GM19395 (cell line): ENCODE results near the gene CCNJL.

Experiments
- ATAC-seq: cut with Tn5 transposase; IDR thresholded peaks from one replicate; pipeline ENCODE4 v1.9.1; 2021; ENCODE audit warnings: mild to moderate bottlenecking, moderate library complexity; ENCODE audit not compliant: unreplicated experiment

The CCNJL gene

GRCh38 chr5:160293386-160293785, 19.0 kb downstream of the CCNJL start:
- no peak for ATAC-seq

GRCh38 chr5:160291467-160291866, 20.9 kb downstream of the CCNJL start:
- no peak for ATAC-seq

GRCh38 chr5:160290751-160291150, 21.6 kb downstream of the CCNJL start:
- ATAC-seq: no peak

GRCh38 chr5:160289721-160290120, 22.6 kb downstream of the CCNJL start:
- ATAC-seq: no peak

GRCh38 chr5:160289356-160289651, 23.1 kb downstream of the CCNJL start:
- no peak for ATAC-seq

- no peak for ATAC-seq
These were observed 24.8 kb downstream of the CCNJL start for GRCh38 chr5:160287378-160288051.

GRCh38 chr5:160286947-160287346, 25.4 kb downstream of the CCNJL start:
- ATAC-seq: no peak

- ATAC-seq: no peak
These were observed 27.0 kb downstream of the CCNJL start for GRCh38 chr5:160285316-160285715.

GRCh38 chr5:160284291-160284873, 28.0 kb downstream of the CCNJL start:
- no peak for ATAC-seq

- ATAC-seq: no peak
These were observed 31.1 kb downstream of the CCNJL start for GRCh38 chr5:160281275-160281674.

- no peak for ATAC-seq
These were observed 31.8 kb downstream of the CCNJL start for GRCh38 chr5:160280384-160281095.

GRCh38 chr5:160278343-160278742, 34.0 kb downstream of the CCNJL start:
- ATAC-seq: no peak

- ATAC-seq: no peak
These were observed 37.9 kb downstream of the CCNJL start for GRCh38 chr5:160274483-160274931.

GRCh38 chr5:160272889-160273288, 39.5 kb downstream of the CCNJL start:
- ATAC-seq: no peak

GRCh38 chr5:160272264-160272663, 40.1 kb downstream of the CCNJL start:
- ATAC-seq: no peak

- peak; percentile 15 for ATAC-seq
These were observed 40.5 kb downstream of the CCNJL start for GRCh38 chr5:160271836-160272235.

GRCh38 chr5:160271396-160271795, 41.0 kb downstream of the CCNJL start:
- peak; percentile 85 for ATAC-seq

GRCh38 chr5:160270704-160271103, 41.7 kb downstream of the CCNJL start:
- ATAC-seq: no peak

GRCh38 chr5:160269017-160269416, 43.3 kb downstream of the CCNJL start:
- no peak for ATAC-seq

GRCh38 chr5:160268121-160268520, 44.2 kb downstream of the CCNJL start:
- no peak for ATAC-seq

GRCh38 chr5:160266752-160267345, 45.5 kb downstream of the CCNJL start:
- ATAC-seq: no peak

GRCh38 chr5:160266044-160266443, 46.3 kb downstream of the CCNJL start:
- no peak for ATAC-seq
